Gastrocnemius medialis (tissue), 4 donors: Measurements from ENCODE around the gene RNU6-9. TPM values are rescaled to one million over a fixed set of nuclear protein-coding genes. Genes with fewer than 3 reads are reported as not detected.
"Not testable (repeated sequence)": the region's sequence is repeated elsewhere in the genome, so short reads cannot be mapped to it uniquely, and the experiment has no call there.

Experiments used
- ATAC-seq, 2 donors: fragments of 150-250 bp; one replicate each; pipeline ENCODE4 v1.9.1; 2016
- DNase-seq, 2 donors: peaks; one replicate each; pipeline ENCODE4 v3.0.0-alpha.2; 2019
- H3K27ac ChIP-seq, 4 donors: fragments of 200-600 bp; sonication (generic); 1 replicate in 1 of 4; 2 replicates in 3 of 4; pipeline ENCODE4 v1.5.1; 2016 to 2018; ENCODE audit warnings: mild to moderate bottlenecking in 2 of 4, moderate library complexity in 1 of 4
- H3K27me3 ChIP-seq, 3 donors: fragments of 200-600 bp; sonication (generic) in 2 of 3; 1 replicate in 1 of 3; 2 replicates in 2 of 3; pipeline versions ENCODE4 v1.5.1 to v1.6.0; 2016 to 2019; ENCODE audit warnings: mild to moderate bottlenecking in 1 of 3, moderate library complexity in 1 of 3
- H3K36me3 ChIP-seq, 2 donors: fragments of 200-600 bp; sonication (generic) in 1 of 2; one replicate each; pipeline ENCODE4 v1.5.1; 2017 to 2018
- H3K4me1 ChIP-seq, 2 donors: fragments of 200-600 bp; sonication (generic) in 1 of 2; one replicate each; pipeline ENCODE4 v1.5.1; 2016 to 2017; ENCODE audit warnings: mild to moderate bottlenecking in 2 of 2
- H3K4me3 ChIP-seq, 4 donors: fragments of 200-600 bp; sonication (generic) in 3 of 4; 1 replicate in 1 of 4; 2 replicates in 3 of 4; pipeline ENCODE4 v1.5.1; 2016 to 2019; ENCODE audit warnings: mild to moderate bottlenecking in 2 of 4
- H3K9me3 ChIP-seq, 3 donors: fragments of 200-600 bp; sonication (generic) in 2 of 3; 1 replicate in 1 of 3; 2 replicates in 2 of 3; pipeline ENCODE4 v1.5.1; 2016 to 2019
- POLR2A ChIP-seq, 2 donors: fragments of 450-650 bp; IDR thresholded peaks; one replicate each; pipeline ENCODE4 v1.6.1; 2017; ENCODE audit warnings: antibody characterized with exemption in 2 of 2, mild to moderate bottlenecking in 2 of 2, moderate library complexity in 2 of 2
- in situ Hi-C, 4 donors: fragments of 200-750 bp; cut with MboI; loops; one replicate each; pipeline versions ENCODE4 v1.15.0 to v1.8.0; 2017; ENCODE audit warnings: low sequenced_read_pairs in 4 of 4
- intact Hi-C: fragments of 100-400 bp; cut with DNase I; formaldehyde crosslinking; loops from one replicate; pipeline ENCODE4 v1.15.1; 2023; ENCODE audit warnings: low total_unique reads
- total RNA-seq, 4 donors: library from RNA; depleted of rRNA; stranded (reverse); fragments of >200 nt; gene quantifications; one replicate each; pipeline versions ENCODE4 v1.1.0 to v1.2.3, GENCODE V29; 2016
- TF ChIP-seq, protein P1 (sequence below), 5 experiments: fragments of 450-650 bp in 3 of 5; fragments of 200-600 bp in 2 of 5; sonication (generic) in 2 of 5; IDR thresholded peaks in 4 of 5; conservative IDR thresholded peaks in 1 of 5; 1 replicate in 4 of 5; 2 replicates in 1 of 5; pipeline ENCODE4 v1.5.1; 2016 to 2019; ENCODE audit warnings: antibody characterized with exemption in 5 of 5, mild to moderate bottlenecking in 3 of 5, moderate library complexity in 3 of 5

Gene RNU6-9
- total RNA-seq, 4 donors from 2014 or later: not detected

DNA sequence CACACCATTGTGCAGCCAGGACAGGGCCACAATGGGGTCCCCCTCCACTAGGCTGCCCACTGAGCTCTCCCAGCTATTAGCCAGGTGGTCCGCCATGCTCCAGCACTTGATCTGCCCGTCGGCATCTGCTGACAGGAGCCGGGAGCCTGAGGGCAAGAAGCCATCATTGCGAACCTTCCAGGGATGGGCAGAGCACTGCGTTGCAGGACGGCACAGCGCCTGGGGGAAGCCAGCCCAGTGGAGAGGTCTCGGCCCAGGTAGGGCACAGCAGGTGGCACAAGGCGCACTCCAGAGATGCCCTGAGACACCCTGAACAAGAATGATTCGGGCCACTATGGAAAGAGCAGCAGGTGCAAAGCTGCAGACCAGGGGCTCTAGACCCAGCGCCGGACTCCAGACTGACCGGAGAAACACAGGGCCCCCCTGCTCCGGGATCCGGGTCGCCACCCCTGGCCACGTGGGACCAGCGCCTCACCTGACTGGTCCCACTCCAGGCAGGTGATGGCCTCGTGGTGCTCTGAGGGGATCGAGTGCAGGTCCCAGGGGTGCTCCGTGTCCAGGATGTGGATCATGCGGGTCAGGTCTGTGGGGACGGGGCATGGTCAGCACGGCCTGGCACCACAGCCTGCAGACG is 3.5 kb upstream of the RNU6-9 start:
- no peak for ATAC-seq
- H3K27ac ChIP-seq: no peak overlapping the region
- H3K4me3 ChIP-seq: no peak overlapping the region
- peaks cover 0 to 40% of the 10 kb centered on the region in 2 donors for H3K36me3 ChIP-seq
- no peaks in the 10 kb centered on the region for H3K9me3 ChIP-seq
- H3K27me3 ChIP-seq: no peaks in the 10 kb centered on the region
- in situ Hi-C loops: no loop called here
- TF ChIP-seq, protein P1, sequence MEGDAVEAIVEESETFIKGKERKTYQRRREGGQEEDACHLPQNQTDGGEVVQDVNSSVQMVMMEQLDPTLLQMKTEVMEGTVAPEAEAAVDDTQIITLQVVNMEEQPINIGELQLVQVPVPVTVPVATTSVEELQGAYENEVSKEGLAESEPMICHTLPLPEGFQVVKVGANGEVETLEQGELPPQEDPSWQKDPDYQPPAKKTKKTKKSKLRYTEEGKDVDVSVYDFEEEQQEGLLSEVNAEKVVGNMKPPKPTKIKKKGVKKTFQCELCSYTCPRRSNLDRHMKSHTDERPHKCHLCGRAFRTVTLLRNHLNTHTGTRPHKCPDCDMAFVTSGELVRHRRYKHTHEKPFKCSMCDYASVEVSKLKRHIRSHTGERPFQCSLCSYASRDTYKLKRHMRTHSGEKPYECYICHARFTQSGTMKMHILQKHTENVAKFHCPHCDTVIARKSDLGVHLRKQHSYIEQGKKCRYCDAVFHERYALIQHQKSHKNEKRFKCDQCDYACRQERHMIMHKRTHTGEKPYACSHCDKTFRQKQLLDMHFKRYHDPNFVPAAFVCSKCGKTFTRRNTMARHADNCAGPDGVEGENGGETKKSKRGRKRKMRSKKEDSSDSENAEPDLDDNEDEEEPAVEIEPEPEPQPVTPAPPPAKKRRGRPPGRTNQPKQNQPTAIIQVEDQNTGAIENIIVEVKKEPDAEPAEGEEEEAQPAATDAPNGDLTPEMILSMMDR (IDR thresholded peaks at IDR 0.05 in 4 of 5, conservative IDR thresholded peaks at IDR 0.05 in 1 of 5): no peak
- TF ChIP-seq POLR2A (IDR thresholded peaks at IDR 0.05): no peak
- intact Hi-C loops: no loop called here
- peaks cover 0 to 9% of the 10 kb centered on the region in 2 donors for H3K4me1 ChIP-seq
- no peak for DNase-seq

DNA sequence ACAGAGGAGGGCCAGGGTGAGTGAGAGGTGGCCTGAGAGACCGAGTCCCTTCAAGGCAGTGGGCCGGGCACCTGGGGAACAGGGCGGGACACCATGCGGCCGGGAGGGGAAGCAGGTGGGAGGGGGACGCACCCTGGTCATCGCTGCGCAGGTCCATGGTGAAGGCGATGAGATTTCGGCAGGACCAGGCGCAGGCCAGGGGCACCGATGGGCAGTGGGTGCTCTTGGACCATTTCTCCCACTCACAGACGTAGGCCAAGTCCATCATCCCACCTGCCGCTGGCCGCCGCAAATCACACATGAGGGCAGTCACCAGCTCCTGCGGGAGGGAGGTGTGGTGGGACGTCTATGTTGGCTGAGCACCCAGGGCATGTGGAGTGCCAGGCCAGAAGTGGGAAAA is 2.5 kb upstream of the RNU6-9 start:
- Histone ChIP-seq H3K36me3 (peaks cover 0 to 29% of the 10 kb centered on the region in 2 donors), H3K27me3 (no peaks in the 10 kb centered on the region), H3K4me1 (peaks cover 0 to 9% of the 10 kb centered on the region in 2 donors), H3K4me3 (no peak overlapping the region), H3K9me3 (no peaks in the 10 kb centered on the region), H3K27ac (no peak overlapping the region)
- TF ChIP-seq POLR2A (IDR thresholded peaks at IDR 0.05): no peak
- in situ Hi-C loops (no loop called here), intact Hi-C loops (no loop called here)
- ATAC-seq (no peak), DNase-seq (no peak)

DNA sequence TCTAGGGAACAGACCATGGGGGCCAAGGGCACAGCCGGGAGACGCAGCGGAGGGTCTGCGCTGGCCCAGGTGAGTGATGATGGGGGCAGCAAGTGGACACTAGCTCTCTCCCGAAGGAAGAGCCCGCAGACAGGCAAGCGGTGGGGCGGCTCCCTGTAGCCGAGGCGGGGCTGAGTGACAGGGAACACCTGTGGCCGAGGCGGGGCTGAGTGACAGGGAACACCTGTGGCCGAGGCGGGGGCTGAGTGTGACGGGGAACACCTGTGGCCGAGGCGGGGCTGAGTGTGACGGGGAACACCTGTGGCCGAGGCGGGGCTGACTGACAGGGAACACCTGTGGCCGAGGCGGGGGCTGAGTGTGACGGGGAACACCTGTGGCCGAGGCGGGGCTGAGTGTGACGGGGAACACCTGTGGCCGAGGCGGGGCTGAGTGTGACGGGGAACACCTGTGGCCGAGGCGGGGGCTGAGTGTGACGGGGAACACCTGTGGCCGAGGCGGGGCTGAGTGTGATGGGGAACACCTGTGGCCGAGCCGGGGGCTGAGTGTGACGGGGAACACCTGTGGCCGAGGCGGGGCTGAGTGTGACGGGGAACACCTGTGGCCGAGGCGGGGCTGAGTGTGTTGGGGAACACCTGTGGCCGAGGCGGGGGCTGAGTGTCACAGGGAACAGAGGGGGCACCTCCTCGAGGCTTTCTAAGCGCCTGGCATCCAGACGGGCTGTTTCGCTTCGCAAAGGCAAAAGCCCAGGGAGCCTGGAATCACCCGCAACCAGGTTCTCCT is 1.7 kb upstream of the RNU6-9 start:
- in situ Hi-C loops, H3K4me1 ChIP-seq, ATAC-seq, intact Hi-C loops, H3K27me3 ChIP-seq, H3K9me3 ChIP-seq, DNase-seq: not testable (repeated sequence)
- H3K4me3 ChIP-seq: peak overlapping the region; percentile 73 to 84 (median 75)
- peaks cover 0 to 22% of the 10 kb centered on the region in 2 donors for H3K36me3 ChIP-seq
- H3K27ac ChIP-seq: peak overlapping the region in 2 of 4 donors; percentile 81 to 91

DNA sequence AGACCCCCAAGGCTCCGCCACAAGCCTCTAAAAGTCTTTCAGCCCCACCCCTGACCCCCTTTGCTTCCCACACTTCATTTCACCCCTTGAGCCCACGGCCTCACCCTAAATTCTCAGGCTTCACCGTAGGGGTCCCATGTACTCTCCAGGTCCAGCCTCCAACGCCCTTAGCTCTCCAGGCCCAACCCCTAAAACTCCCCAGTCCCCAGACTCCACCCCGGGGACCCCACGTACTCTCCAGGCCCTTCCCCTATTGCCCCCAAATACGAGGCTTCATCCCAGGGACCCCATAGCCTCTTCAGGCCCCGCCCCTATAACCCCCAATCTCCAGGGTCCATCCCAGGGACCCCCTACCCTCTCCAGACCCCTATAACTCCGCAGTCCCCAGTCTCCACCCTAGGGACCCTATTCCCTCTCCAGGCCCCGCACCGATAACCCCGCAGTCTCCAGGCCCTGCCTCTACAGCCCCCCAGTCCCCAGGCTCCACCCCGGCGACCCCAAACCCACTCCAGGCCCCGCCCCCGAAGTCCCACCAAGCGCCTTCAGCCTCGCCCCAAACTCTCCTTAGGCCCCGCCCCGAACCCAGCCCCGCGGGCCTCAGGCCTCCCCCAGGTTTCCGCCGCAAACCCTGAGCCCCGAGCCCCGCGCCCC is 916 bp upstream of the RNU6-9 start:
- TF ChIP-seq POLR2A (IDR thresholded peaks at IDR 0.05): no peak
- TF ChIP-seq, protein P1 (IDR thresholded peaks at IDR 0.05 in 4 of 5, conservative IDR thresholded peaks at IDR 0.05 in 1 of 5): no peak
- Histone ChIP-seq H3K4me3 (peak overlapping the region; percentile 73 to 84 (median 75)), H3K36me3 (peaks cover 0 to 14% of the 10 kb centered on the region in 2 donors), H3K4me1 (peaks cover 0 to 9% of the 10 kb centered on the region in 2 donors), H3K9me3 (no peaks in the 10 kb centered on the region), H3K27ac (peak overlapping the region; percentile 81 to 91 (median 88)), H3K27me3 (no peaks in the 10 kb centered on the region)
- intact Hi-C loops: no loop called here
- ATAC-seq (no peak), DNase-seq (no peak)
- in situ Hi-C loops: no loop called here

DNA sequence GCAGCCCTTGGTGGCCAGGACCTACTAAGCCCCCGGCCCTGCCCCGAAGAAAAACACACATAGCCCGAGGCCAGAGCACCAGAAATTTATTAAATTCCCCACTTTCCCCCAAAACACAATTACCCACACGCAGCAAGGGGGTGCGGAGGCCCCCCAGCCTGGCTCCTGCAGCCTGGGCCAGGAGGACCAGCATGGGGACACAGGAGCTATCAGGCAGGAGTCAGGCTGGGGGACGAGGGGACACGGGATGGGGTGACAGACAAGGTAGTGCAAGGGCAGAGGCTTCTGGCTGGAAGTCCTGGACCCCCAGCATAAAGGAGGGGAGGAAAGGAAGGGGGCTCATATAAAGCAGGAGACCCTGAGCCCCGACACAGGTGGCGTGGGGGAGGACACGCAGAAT is 3.1 kb downstream of the RNU6-9 start:
- in situ Hi-C loops: no loop called here
- no peak for DNase-seq
- TF ChIP-seq, protein P1 (IDR thresholded peaks at IDR 0.05 in 4 of 5, conservative IDR thresholded peaks at IDR 0.05 in 1 of 5): no peak
- no peak for TF ChIP-seq POLR2A (IDR thresholded peaks at IDR 0.05)

More for the DNA sequence above, 3.1 kb downstream of the RNU6-9 start:
- ATAC-seq: no peak
- H3K4me1 ChIP-seq: peaks cover 0 to 9% of the 10 kb centered on the region in 2 donors
- intact Hi-C loops: no loop called here
- H3K4me3 ChIP-seq: no peak overlapping the region
- H3K27ac ChIP-seq: no peak overlapping the region
- H3K9me3 ChIP-seq: no peaks in the 10 kb centered on the region
- no peaks in the 10 kb centered on the region for H3K27me3 ChIP-seq
- peaks cover 0 to 15% of the 10 kb centered on the region in 2 donors for H3K36me3 ChIP-seq
